LNCAP (cell line): ENCODE measurements around the gene IER5L.

ENCODE experiments used
- TF ChIP-seq, protein P1 (sequence below): fragments of 450-650 bp; IDR thresholded peaks from 2 replicates; pipeline ENCODE4 v1.5.1; 2017; ENCODE audit warnings: mild to moderate bottlenecking

IER5L gene

DNA sequence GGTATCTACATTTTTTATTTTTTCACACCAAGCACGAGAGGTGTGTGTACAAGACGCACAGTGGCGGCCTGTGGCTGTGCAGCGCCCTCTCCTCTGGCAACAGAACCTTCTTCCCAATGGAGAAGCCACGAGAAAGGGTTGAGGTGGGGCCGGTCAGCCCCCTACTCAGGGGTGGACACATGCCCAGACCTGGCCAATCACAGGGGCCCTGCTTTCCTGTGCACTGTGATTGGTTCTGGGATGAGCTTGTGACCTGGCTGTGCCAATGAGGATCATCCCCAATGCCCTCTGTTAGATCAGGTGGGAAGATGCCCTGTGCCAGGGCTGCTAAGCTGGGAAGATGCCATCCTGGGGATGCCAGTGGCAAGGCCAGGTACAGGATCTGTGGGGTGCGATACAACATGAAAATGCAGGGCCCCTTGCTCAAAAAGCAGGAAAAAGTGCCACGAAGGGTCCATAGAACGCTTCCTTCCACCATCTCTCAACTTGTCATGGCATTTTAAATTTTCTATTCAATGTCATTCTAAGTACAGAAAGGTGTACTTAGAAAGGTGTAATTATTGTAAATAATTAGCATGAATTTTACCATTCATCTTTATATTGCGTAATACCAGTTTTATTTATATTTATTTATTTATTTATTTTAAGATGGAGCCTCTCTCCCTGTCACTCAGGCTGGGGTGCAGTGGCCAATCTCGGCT, 15.4 kb downstream of the IER5L start:
- TF ChIP-seq, protein P1, sequence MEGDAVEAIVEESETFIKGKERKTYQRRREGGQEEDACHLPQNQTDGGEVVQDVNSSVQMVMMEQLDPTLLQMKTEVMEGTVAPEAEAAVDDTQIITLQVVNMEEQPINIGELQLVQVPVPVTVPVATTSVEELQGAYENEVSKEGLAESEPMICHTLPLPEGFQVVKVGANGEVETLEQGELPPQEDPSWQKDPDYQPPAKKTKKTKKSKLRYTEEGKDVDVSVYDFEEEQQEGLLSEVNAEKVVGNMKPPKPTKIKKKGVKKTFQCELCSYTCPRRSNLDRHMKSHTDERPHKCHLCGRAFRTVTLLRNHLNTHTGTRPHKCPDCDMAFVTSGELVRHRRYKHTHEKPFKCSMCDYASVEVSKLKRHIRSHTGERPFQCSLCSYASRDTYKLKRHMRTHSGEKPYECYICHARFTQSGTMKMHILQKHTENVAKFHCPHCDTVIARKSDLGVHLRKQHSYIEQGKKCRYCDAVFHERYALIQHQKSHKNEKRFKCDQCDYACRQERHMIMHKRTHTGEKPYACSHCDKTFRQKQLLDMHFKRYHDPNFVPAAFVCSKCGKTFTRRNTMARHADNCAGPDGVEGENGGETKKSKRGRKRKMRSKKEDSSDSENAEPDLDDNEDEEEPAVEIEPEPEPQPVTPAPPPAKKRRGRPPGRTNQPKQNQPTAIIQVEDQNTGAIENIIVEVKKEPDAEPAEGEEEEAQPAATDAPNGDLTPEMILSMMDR = no peak

GRCh38 chr9:129161534-129161837, 16.6 kb downstream of the IER5L start:
- TF ChIP-seq, protein P1 = no peak

- TF ChIP-seq, protein P1 = no peak
Observed at GRCh38 chr9:129160712-129161533, 17.1 kb downstream of the IER5L start.

GRCh38 chr9:129156163-129156562, 21.9 kb downstream of the IER5L start:
- TF ChIP-seq, protein P1 = no peak

- TF ChIP-seq, protein P1 = no peak
Observed at GRCh38 chr9:129154866-129155477, 23.1 kb downstream of the IER5L start.

DNA sequence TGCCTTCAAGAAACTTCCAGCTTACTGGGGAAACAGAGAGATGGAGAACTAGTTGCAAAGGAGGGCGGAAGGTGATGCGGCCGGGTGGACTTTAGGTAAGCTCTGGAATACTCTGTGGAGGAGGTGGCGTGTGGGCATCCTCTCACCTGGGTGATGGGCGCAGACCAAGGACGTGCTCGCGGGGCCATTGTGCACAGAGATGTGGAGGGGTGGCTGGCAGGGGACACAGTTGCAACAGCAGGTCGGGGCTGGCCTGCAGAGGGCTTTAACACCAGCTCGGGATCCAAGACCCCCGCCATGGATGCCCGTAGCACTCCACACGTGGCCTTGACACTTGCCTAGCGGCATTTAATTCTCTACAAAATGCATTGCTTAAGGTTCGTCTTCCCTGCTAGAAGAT, 26.6 kb downstream of the IER5L start:
- TF ChIP-seq, protein P1 = no peak

DNA sequence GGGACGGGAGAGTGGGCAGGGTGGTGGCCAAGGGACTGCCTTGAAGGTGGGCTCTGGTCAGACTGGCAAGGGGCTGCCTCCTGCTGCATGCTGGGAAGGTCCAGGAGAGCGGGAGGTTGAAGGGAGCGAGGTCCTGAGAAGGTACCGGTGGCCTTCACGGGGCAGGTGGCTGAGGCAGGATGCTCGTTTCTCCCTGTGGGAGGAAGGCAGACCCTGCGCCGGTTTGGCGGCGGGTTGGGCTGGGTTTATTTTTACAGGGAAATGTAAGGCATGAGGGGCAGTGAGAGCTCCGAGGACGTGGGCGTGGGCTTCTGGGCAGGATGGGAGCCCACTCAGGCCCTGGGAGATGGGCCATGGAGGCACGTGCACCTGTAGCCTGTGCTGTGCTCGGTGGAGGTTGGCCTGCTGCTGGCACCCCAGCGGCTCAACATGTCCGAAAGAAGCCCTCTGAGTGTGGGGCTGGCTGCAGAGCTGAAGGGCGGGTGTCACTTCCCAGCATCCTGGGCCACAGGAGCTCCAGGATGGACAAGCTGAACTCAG, 27.3 kb downstream of the IER5L start:
- TF ChIP-seq, protein P1 = no peak
